GM08714 (cell line): ENCODE measurements around the gene TFEC.

Source experiments
- H3K4me3 ChIP-seq: fragments of 200-500 bp; sonication (Bioruptor generic); 2 replicates; pipeline ENCODE4 v1.5.1; 2014; ENCODE audit warnings: mild to moderate bottlenecking, low read length, inconsistent platforms
- ZNF274 ChIP-seq: IDR thresholded peaks from 2 replicates; pipeline ENCODE4 v1.6.1; 2012; ENCODE audit warnings: mild to moderate bottlenecking, low read depth, low read length

Gene TFEC

DNA sequence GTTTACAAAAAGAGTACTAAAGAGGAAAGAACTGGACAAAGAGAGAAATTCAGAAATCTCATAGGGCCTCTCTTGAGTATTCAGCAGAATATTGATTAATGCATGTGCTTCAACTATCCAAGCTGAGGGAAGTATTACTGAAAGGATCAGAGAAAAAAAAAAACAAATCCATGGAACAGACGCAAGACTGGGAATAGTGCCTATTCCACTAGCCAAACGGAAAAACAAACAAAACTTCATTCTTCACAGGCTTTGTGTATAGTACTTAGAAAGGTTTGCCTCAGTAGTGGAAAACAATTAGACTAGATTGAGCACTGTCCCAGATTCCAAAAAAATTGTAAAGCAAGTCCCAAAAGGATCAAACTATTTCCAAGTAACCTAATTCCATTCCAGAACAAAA, 106.2 kb downstream of the TFEC start:
- no peak for TF ChIP-seq ZNF274

DNA sequence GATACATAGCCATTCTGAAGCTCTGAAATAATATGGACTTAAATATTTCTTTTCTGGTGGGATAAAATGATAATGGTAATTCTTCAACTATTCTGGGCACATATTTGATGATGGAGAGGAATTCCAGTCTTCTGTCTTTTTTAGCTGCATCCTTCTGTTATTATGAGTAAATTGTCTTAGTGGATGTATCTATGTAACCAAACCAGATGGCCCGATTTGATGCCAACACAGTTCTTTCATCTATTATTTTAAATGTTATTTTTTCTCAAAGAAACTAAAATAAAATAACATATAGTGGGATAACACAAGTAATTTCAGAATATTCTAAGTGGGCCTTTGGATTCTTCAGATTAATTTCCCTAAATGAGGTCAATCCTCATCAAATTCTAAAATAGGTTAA, 110.2 kb downstream of the TFEC start:
- no peak for TF ChIP-seq ZNF274
- no peak overlapping the region for H3K4me3 ChIP-seq

More for the DNA sequence above, 106.2 kb downstream of the TFEC start:
- H3K4me3 ChIP-seq = no peak overlapping the region

DNA sequence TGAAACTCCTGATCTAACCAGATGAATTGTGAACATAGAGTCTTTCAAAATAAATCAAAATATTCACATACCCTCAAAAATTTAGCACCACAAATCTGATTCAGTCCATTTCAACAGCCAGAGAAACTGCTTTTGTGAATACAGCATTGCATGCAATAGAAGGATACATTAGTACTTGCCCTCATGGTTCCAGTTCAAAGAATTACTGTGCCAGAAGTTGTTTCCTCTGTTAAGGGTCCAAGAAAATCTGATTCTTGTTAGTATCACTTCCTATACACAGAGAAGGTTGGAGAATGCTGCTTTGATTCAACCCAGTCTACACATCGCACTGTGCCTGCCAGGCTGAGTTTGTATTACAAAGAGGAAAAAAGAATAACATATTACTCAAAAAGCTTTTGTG, 115.6 kb downstream of the TFEC start:
- no peak for TF ChIP-seq ZNF274
- H3K4me3 ChIP-seq = no peak overlapping the region

DNA sequence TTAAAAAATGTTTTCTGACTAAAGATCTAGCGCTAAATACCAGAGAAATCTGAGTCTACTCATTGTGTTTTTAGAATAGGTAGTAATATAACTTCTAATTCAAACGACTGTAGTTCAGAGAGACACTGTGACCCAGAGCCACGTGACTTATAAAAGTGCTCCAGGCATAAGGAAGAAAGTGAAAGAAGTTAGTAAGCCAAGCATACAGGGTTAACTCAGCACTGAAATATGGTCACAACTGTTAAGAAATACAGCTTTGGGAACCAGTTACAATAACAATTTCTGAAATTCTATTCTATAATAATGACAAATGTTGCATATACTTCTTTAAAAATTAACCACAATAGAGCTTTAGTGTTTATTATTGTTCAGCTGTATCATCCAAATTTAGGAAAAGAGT, 119.1 kb downstream of the TFEC start:
- no peak for TF ChIP-seq ZNF274
- no peak overlapping the region for H3K4me3 ChIP-seq

DNA sequence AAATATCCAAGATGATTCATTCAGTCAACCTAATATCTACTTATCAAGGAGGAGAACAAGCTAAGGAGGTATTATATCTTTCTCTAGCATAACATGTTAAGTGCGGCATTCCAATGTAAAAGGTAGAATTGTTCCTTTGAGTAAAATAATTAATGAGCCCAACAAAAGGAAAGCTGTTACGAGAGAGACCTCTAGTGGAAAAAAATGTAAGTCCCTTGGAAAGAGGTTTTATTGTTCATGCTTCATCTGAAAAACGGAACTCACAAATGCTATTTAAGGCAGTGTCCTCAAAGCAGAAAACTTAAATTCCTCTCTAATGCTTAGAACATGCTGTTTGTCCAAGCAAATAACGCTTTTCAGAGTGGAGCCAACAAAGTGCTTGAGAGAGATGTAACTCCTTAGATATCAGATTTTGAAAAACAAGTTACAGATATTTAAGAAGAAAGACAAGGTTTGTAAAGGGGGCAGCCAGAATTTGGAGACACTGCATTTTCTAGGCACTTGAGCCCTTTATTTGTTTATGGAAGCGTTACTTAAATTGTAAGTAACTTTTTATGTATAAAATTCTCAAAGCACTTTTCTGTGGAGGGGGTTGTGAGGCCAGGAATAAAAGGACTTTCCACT, 119.9 kb downstream of the TFEC start:
- TF ChIP-seq ZNF274 = no peak
- H3K4me3 ChIP-seq = no peak overlapping the region

DNA sequence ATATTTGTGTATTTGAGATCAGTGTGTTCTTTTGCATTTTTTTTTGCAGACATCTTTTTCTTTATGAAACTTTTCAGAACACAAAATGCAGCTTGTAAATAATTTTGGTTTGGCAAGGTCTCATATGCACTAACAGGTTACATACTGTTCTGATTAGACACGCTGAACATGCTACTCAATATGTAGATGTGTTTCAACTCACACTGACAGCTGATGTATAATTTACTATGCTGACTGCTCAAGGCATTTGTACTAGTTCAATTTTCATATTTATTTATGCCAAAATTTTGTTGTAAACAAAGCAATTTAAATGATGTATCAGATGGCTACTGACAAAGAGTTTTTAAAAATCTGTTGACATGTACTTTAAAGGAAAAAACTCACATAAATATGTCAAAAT, 123.8 kb downstream of the TFEC start:
- no peak overlapping the region for H3K4me3 ChIP-seq
- TF ChIP-seq ZNF274 = no peak

DNA sequence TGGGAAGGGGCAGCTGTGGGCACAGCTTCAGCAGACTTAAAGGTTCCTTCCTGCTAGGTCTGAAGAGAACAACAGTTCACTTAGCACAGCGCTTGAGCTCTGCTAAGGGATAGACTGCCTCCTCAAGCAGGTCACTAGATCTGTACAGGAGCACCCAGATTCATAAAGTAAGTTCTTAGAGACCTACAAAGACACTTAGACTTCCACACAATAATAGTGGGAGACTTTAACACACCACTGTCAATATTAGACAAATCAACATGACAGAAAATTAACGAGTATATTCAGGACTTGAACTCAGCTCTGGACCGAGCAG, 140.9 kb downstream of the TFEC start:
- TF ChIP-seq ZNF274 = no peak
- no peak overlapping the region for H3K4me3 ChIP-seq

DNA sequence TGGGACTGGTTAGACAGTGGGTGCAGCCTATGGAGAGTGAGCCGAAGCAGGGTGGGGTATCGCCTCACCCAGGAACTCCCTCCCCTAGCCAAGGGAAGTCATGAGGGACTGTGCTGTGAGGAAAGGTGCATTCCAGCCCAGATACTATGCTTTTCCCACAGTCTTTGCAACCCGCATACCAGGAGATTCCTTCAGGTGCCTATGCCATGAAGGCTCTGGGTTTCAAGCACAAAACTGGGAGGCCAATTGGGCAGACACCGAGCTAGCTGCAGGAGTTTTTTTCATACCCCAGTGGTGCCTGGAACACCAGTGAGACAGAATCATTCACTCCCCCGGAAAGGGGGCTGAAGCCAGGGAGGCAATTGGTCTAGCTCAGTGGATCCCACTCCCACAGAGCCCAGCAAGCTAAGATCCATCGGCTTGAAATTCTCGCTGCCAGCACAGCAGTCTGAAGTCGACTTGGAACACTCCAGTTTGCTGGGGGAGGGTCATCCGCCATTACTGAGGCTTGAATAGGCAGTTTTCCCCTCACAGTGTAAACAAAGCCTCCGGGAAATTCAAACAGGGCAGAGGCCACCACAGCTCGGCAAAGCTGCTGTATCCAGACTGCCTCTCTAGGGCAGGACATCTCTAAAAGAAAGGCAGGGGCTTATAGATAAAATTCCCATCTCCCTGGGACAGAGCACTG, 141.4 kb downstream of the TFEC start:
- no peak for TF ChIP-seq ZNF274
- H3K4me3 ChIP-seq = no peak overlapping the region

DNA sequence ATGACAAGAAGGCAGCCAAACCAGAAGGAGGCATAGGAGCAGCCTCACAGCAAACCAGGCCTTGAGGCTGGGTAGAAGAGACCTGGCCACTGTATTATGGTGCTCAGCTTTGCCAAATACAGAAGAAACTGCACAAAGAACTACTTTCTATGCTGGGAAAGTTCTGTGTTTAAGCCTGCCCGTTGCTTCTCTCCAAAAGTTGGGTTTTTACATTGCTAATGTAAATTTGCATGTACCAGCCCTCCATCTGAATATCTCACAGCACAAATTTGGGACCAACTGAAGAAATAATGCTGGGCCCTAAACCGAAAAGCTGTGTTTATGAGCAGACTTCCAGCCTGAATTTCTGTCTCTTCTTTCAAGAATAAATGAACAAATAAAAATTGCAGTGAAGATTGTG, 145.0 kb downstream of the TFEC start:
- TF ChIP-seq ZNF274 = no peak
- no peak overlapping the region for H3K4me3 ChIP-seq
